ENCODE results near the gene POC1B. TPM values are rescaled to one million over a fixed set of nuclear protein-coding genes. Genes with fewer than 3 reads are reported as not detected.

The POC1B gene
- total RNA-seq, 1 donor from 2014 or later: 15.8 TPM

DNA sequence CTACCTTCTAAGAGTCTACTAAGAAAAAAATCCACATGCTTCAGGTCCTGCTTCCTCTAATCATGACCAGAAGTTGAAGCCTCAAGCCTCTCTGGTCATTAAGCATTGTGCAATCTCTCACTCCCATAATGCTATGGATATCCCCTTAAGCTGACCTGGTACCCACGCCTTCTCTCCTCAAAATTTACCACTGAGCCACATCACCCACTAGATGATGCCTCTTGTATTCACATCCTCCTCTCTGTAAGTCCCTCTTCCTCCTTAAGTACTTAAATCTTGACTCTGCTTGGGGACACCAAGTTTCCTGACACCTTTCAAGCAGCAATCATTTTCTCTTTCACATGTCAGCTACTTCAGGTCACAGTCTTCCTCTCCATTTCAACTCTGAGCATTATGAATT lies 11.1 kb downstream of the POC1B start:
- no peak for TF ChIP-seq CTCF (IDR thresholded peaks at IDR 0.05)
- H3K27me3 ChIP-seq: no peaks in the 10 kb centered on the region
- H3K4me1 ChIP-seq: no peaks in the 10 kb centered on the region
- no peaks in the 10 kb centered on the region for H3K9me3 ChIP-seq
- H3K36me3 ChIP-seq: no peaks in the 10 kb centered on the region
- ATAC-seq (no peak), DNase-seq (no peak)
- H3K4me3 ChIP-seq: no peak overlapping the region
- intact Hi-C loops (cut with DNase I): no loop called here
- H3K27ac ChIP-seq: no peak overlapping the region

DNA sequence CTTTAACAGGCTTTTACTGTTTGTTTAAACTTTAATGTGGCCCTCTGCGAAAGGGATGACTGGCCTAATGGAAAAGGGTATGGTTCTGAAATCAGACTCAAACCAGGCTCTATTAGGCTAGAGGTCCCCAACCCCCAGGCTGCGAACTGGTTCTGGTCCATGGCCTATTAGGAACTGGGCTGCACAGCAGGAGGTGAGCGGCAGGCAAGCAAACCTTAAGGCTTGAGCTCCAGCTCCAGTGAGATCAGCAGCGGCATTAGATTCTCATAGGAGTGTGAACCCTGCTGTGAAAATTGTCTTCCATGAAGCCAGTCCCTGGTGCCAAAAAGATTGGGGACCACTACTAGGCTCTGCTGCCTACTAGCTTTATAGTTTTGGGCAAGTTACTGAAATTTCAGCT lies 12.3 kb downstream of the POC1B start:
- TF ChIP-seq CTCF (IDR thresholded peaks at IDR 0.05): no peak
- H3K36me3 ChIP-seq: no peaks in the 10 kb centered on the region
- H3K4me3 ChIP-seq: no peak overlapping the region
- intact Hi-C loops (cut with DNase I): no loop called here
- ATAC-seq (no peak), DNase-seq (no peak)
- H3K27me3 ChIP-seq: no peaks in the 10 kb centered on the region
- no peaks in the 10 kb centered on the region for H3K4me1 ChIP-seq
- H3K9me3 ChIP-seq: no peaks in the 10 kb centered on the region
- no peak overlapping the region for H3K27ac ChIP-seq

GRCh38 chr12:89507015-89507824 lies 18.6 kb downstream of the POC1B start:
- Histone ChIP-seq H3K9me3 (no peaks in the 10 kb centered on the region), H3K27me3 (no peaks in the 10 kb centered on the region), H3K4me3 (no peak overlapping the region), H3K36me3 (no peaks in the 10 kb centered on the region), H3K27ac (no peak overlapping the region), H3K4me1 (no peaks in the 10 kb centered on the region)
- ATAC-seq (no peak), DNase-seq (no peak)
- intact Hi-C loops (cut with DNase I): no loop called here
- TF ChIP-seq CTCF (IDR thresholded peaks at IDR 0.05): no peak

DNA sequence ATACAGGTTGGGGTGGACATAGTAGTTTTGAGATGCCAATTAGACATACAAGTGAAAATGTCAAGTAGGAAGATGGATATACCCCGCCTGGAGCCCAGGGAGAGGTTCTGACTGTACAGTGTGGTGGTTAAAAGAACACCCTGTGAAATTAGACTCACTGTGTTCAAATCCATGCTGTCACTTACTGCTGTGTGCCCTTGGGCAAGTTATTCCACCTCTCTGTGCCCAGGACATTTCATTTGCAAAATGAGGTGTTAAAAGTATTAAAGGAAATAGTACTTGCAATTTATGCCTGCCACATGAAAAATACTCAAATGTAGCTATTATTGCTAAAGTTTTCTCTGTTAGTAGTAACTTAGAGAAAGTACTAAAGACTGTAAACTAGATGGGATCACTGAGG lies 19.8 kb downstream of the POC1B start:
- Histone ChIP-seq H3K27me3 (no peaks in the 10 kb centered on the region), H3K4me3 (no peak overlapping the region), H3K4me1 (no peaks in the 10 kb centered on the region), H3K27ac (no peak overlapping the region), H3K36me3 (no peaks in the 10 kb centered on the region), H3K9me3 (no peaks in the 10 kb centered on the region)
- no peak for TF ChIP-seq CTCF (IDR thresholded peaks at IDR 0.05)
- no peak for ATAC-seq
- DNase-seq: no peak
- intact Hi-C loops (cut with DNase I): no loop called here

- no peaks in the 10 kb centered on the region for H3K4me1 ChIP-seq
- H3K9me3 ChIP-seq: no peaks in the 10 kb centered on the region
- no peak for DNase-seq
- no peak overlapping the region for H3K4me3 ChIP-seq
- no peak for ATAC-seq
- H3K36me3 ChIP-seq: no peaks in the 10 kb centered on the region
- intact Hi-C loops (cut with DNase I): no loop called here
- no peak overlapping the region for H3K27ac ChIP-seq
- H3K27me3 ChIP-seq: no peaks in the 10 kb centered on the region
- TF ChIP-seq CTCF (IDR thresholded peaks at IDR 0.05): no peak
Observed at GRCh38 chr12:89504560-89505346, 21.1 kb downstream of the POC1B start.

All from upper lobe of right lung (tissue), 1 donor.